ENCODE measurements around the gene ZNF616. TPM values are rescaled to one million over a fixed set of nuclear protein-coding genes. Genes with fewer than 3 reads are reported as not detected.
A peak's percentile ranks its signal among the peaks of the same experiment; 100 is the strongest.

Gene ZNF616
- total and polyA plus RNA-seq, 2 donors (not counting 1 experiment from before 2014, with no cell fraction given), result 6.8 to 12.4 TPM

DNA sequence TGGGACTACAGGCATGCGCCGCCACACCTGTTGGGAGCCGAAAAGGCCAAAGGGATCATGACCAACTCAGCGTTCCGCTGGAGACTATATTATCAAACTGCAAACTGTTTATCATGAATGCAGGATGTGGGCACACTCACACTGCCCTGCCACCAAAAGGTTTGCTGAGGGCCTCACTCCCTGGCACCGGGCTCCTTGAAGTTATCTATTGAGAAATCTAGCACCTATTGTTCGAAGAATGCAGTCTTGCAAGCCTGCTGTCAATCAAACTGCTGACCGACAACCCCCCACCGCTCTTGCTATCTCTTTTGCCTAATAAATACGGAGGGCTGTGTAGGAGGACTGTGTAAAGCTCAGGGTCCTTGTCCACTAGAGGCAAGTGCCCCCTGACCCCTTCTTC, 36.8 kb upstream of the ZNF616 start:
- peaks cover 2% of the 10 kb centered on the region for H3K4me1 ChIP-seq (ENCODE audit: control insufficient read depth, extremely low read depth, insufficient read depth, low read length)
- no peak overlapping the region for H3K4me3 ChIP-seq (replicated peaks in 1 of 4; ENCODE audit: control extremely low read depth in 1 of 4, insufficient read depth in 1 of 4, low read depth in 3 of 4, low read length in 4 of 4)
- H3K9ac ChIP-seq (ENCODE audit: insufficient read depth, low read length), result no peak overlapping the region
- no peak overlapping the region for H3K27ac ChIP-seq (ENCODE audit: insufficient read depth, low read length)
- H3K9me3 ChIP-seq (ENCODE audit: control insufficient read depth, insufficient read depth, low read depth, low read length), result no peaks in the 10 kb centered on the region
- no peaks in the 10 kb centered on the region for H3K36me3 ChIP-seq (ENCODE audit: control insufficient read depth, insufficient read depth, low read length)
- no peak for TF ChIP-seq EZH2 (IDR thresholded peaks at IDR 0.05; ENCODE audit: low read length, missing control alignments)
- TF ChIP-seq, protein P1, sequence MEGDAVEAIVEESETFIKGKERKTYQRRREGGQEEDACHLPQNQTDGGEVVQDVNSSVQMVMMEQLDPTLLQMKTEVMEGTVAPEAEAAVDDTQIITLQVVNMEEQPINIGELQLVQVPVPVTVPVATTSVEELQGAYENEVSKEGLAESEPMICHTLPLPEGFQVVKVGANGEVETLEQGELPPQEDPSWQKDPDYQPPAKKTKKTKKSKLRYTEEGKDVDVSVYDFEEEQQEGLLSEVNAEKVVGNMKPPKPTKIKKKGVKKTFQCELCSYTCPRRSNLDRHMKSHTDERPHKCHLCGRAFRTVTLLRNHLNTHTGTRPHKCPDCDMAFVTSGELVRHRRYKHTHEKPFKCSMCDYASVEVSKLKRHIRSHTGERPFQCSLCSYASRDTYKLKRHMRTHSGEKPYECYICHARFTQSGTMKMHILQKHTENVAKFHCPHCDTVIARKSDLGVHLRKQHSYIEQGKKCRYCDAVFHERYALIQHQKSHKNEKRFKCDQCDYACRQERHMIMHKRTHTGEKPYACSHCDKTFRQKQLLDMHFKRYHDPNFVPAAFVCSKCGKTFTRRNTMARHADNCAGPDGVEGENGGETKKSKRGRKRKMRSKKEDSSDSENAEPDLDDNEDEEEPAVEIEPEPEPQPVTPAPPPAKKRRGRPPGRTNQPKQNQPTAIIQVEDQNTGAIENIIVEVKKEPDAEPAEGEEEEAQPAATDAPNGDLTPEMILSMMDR (conservative IDR thresholded peaks at IDR 0.05 in 1 of 2, IDR thresholded peaks at IDR 0.05 in 1 of 2; ENCODE audit: low read depth in 1 of 2, low read length in 2 of 2), result no peak
- no peak overlapping the region for H2AFZ ChIP-seq (ENCODE audit: low read length)
- no peaks in the 10 kb centered on the region for H3K27me3 ChIP-seq (ENCODE audit: control insufficient read depth, insufficient read depth, low read length)
- no peaks in the 10 kb centered on the region for H4K20me1 ChIP-seq (ENCODE audit: control insufficient read depth, extremely low read depth, insufficient read depth, low read length)
- H3K79me2 ChIP-seq (ENCODE audit: control insufficient read depth, insufficient read depth, low read length), result no peaks in the 10 kb centered on the region
- no peak for DNase-seq (ENCODE audit: low read depth in 2 of 2)
- no peak overlapping the region for H3K4me2 ChIP-seq (ENCODE audit: extremely low read depth, insufficient read depth, low read length)

DNA sequence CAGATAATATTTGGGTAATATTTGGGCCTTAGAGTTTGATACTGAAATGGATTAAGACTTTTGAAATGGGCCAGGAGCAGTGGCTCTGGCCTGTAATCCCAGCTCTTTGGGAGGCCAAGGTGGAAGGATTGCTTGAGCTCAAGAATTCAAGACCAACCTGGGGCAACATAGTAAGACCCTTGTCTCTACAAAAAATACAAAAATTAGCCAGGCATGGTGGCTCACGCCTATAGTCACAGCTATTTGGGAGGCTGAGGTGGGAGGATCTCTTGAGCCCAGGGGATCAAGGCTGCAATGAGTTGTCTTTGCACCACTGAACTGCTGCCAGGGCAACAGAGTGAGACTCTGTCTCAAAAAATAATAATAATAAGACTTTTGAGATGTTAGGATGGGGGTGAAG, 32.6 kb upstream of the ZNF616 start:
- H3K27me3 ChIP-seq (ENCODE audit: control insufficient read depth, insufficient read depth, low read length), result no peaks in the 10 kb centered on the region
- H3K4me2 ChIP-seq (ENCODE audit: extremely low read depth, insufficient read depth, low read length), result no peak overlapping the region
- H3K9ac ChIP-seq (ENCODE audit: insufficient read depth, low read length), result no peak overlapping the region
- TF ChIP-seq, protein P1 (conservative IDR thresholded peaks at IDR 0.05 in 1 of 2, IDR thresholded peaks at IDR 0.05 in 1 of 2; ENCODE audit: low read depth in 1 of 2, low read length in 2 of 2), result no peak
- no peak for TF ChIP-seq EZH2 (IDR thresholded peaks at IDR 0.05; ENCODE audit: low read length, missing control alignments)
- peak overlapping the region in 2 of 4 experiments; percentile 92 to 99 for H3K4me3 ChIP-seq (replicated peaks in 1 of 4; ENCODE audit: control extremely low read depth in 1 of 4, insufficient read depth in 1 of 4, low read depth in 3 of 4, low read length in 4 of 4)
- no peak overlapping the region for H3K27ac ChIP-seq (ENCODE audit: insufficient read depth, low read length)
- DNase-seq (ENCODE audit: low read depth in 2 of 2), result no peak
- no peak overlapping the region for H2AFZ ChIP-seq (ENCODE audit: low read length)
- no peaks in the 10 kb centered on the region for H4K20me1 ChIP-seq (ENCODE audit: control insufficient read depth, extremely low read depth, insufficient read depth, low read length)
- H3K36me3 ChIP-seq (ENCODE audit: control insufficient read depth, insufficient read depth, low read length), result no peaks in the 10 kb centered on the region
- peaks cover 2% of the 10 kb centered on the region for H3K4me1 ChIP-seq (ENCODE audit: control insufficient read depth, extremely low read depth, insufficient read depth, low read length)
- H3K79me2 ChIP-seq (ENCODE audit: control insufficient read depth, insufficient read depth, low read length), result no peaks in the 10 kb centered on the region
- H3K9me3 ChIP-seq (ENCODE audit: control insufficient read depth, insufficient read depth, low read depth, low read length), result no peaks in the 10 kb centered on the region

GRCh38 chr19:52171321-52172169, 31.8 kb upstream of the ZNF616 start, which contains the start of gene ZNF836:
TSS of gene ZNF836 (minus strand) at chr19:52171621. CDS start at chr19:52168072, 3,549 bp downstream.
- peak within 1 kb of the TSS; percentile 60 for H3K27ac ChIP-seq (ENCODE audit: insufficient read depth, low read length)
- peaks cover 2% of the 10 kb centered on the region for H3K4me1 ChIP-seq (ENCODE audit: control insufficient read depth, extremely low read depth, insufficient read depth, low read length)
- no peaks in the 10 kb centered on the region for H3K79me2 ChIP-seq (ENCODE audit: control insufficient read depth, insufficient read depth, low read length)
- H4K20me1 ChIP-seq (ENCODE audit: control insufficient read depth, extremely low read depth, insufficient read depth, low read length), result no peaks in the 10 kb centered on the region
- no peaks in the 10 kb centered on the region for H3K27me3 ChIP-seq (ENCODE audit: control insufficient read depth, insufficient read depth, low read length)
- no peaks in the 10 kb centered on the region for H3K9me3 ChIP-seq (ENCODE audit: control insufficient read depth, insufficient read depth, low read depth, low read length)
- H2AFZ ChIP-seq (ENCODE audit: low read length), result peak within 1 kb of the TSS; percentile 94
- TF ChIP-seq, protein P1 (conservative IDR thresholded peaks at IDR 0.05 in 1 of 2, IDR thresholded peaks at IDR 0.05 in 1 of 2; ENCODE audit: low read depth in 1 of 2, low read length in 2 of 2), result no peak
- no peak for TF ChIP-seq EZH2 (IDR thresholded peaks at IDR 0.05; ENCODE audit: low read length, missing control alignments)
- no peaks in the 10 kb centered on the region for H3K36me3 ChIP-seq (ENCODE audit: control insufficient read depth, insufficient read depth, low read length)
- DNase-seq (ENCODE audit: low read depth in 2 of 2), result peak; percentile 67 to 77
- peak within 1 kb of the TSS; percentile 74 for H3K4me2 ChIP-seq (ENCODE audit: extremely low read depth, insufficient read depth, low read length)
- H3K9ac ChIP-seq (ENCODE audit: insufficient read depth, low read length), result peak within 1 kb of the TSS; percentile 30
- peak within 1 kb of the TSS; percentile 68 to 99 (median 93) for H3K4me3 ChIP-seq (replicated peaks in 1 of 4; ENCODE audit: control extremely low read depth in 1 of 4, insufficient read depth in 1 of 4, low read depth in 3 of 4, low read length in 4 of 4)

Data from fibroblast of lung (primary cell).